Measurements from ENCODE around the gene TPD52L1. TPM values are rescaled to one million over a fixed set of nuclear protein-coding genes. Genes with fewer than 3 reads are reported as not detected.

TPD52L1 gene
- total and polyA plus RNA-seq, 2 experiments from 2014 or later = 22.8 to 24.0 TPM

- Histone ChIP-seq H3F3A (replicated peaks; ENCODE audit: low read depth) (no peaks in the 10 kb centered on the region), H3K36me3 (ENCODE audit: insufficient read depth) (no peaks in the 10 kb centered on the region), H3K4me2 (no peak overlapping the region), H3K9me2 (ENCODE audit: insufficient read depth) (peaks cover 14% of the 10 kb centered on the region), H3K27ac (ENCODE audit: low read depth) (no peak overlapping the region), H3K4me1 (ENCODE audit: insufficient read depth) (peaks cover 15% of the 10 kb centered on the region; the same call in 1 of the 2 replicates), H3K79me2 (replicated peaks; ENCODE audit: insufficient read depth) (peaks cover 10% of the 10 kb centered on the region), H3K4me3 (no peak overlapping the region), H2AFZ (no peak overlapping the region), H3K27me3 (ENCODE audit: insufficient read depth) (no peaks in the 10 kb centered on the region), H4K20me1 (replicated peaks; ENCODE audit: insufficient read depth) (no peaks in the 10 kb centered on the region)
- Mint-ChIP-seq H3K4me3 (no peak overlapping the region), H3K4me1 (peaks cover 6% of the 10 kb centered on the region), H3K9me3 (peaks cover 6% of the 10 kb centered on the region; the same call in 2 of the 3 replicates), H3K27me3 (ENCODE audit: insufficient read depth, low read depth, poor library complexity) (peaks cover 5% of the 10 kb centered on the region), H3K27ac (no peak overlapping the region), H3K36me3 (ENCODE audit: low read depth) (peaks cover 6% of the 10 kb centered on the region)
- ATAC-seq (no peak), DNase-seq (ENCODE audit: low spot score) (peak; percentile 10)
- TF ChIP-seq CREB1 (CRISPR knock-in tag; IDR thresholded peaks at IDR 0.05; ENCODE audit: low read depth) (no peak), NANOG (IDR thresholded peaks at IDR 0.05; ENCODE audit: borderline replicate concordance) (no peak), ZNF114 (CRISPR knock-in tag; IDR thresholded peaks at IDR 0.05) (no peak), JUNB (IDR thresholded peaks at IDR 0.05; ENCODE audit: unreplicated experiment) (no peak), POLR2AphosphoS5 (IDR thresholded peaks at IDR 0.05; ENCODE audit: low read depth) (no peak), CTCF (conservative IDR thresholded peaks at IDR 0.05; ENCODE audit: low read depth in 2 of 2) (no peak), EZH2phosphoT487 (IDR thresholded peaks at IDR 0.05; ENCODE audit: unreplicated experiment) (no peak)
Measured at GRCh38 chr6:125304970-125305660, 151.5 kb downstream of the TPD52L1 start.

GRCh38 chr6:125306756-125307149 lies 153.2 kb downstream of the TPD52L1 start:
- H3K9me2 ChIP-seq (ENCODE audit: insufficient read depth) = peaks cover 14% of the 10 kb centered on the region
- H3K36me3 ChIP-seq (ENCODE audit: insufficient read depth) = no peaks in the 10 kb centered on the region
- Mint-ChIP-seq H3K4me3 (no peak overlapping the region), H3K9me3 (peaks cover 6% of the 10 kb centered on the region; the same call in 2 of the 3 replicates), H3K27me3 (ENCODE audit: insufficient read depth, low read depth, poor library complexity) (peaks cover 5% of the 10 kb centered on the region), H3K27ac (no peak overlapping the region), H3K36me3 (ENCODE audit: low read depth) (no peaks in the 10 kb centered on the region), H3K4me1 (peaks cover 2% of the 10 kb centered on the region)
- H3K4me3 ChIP-seq = no peak overlapping the region
- H3K27me3 ChIP-seq (ENCODE audit: insufficient read depth) = no peaks in the 10 kb centered on the region
- no peak overlapping the region for H3K27ac ChIP-seq (ENCODE audit: low read depth)
- H4K20me1 ChIP-seq (replicated peaks; ENCODE audit: insufficient read depth) = no peaks in the 10 kb centered on the region
- H3K79me2 ChIP-seq (replicated peaks; ENCODE audit: insufficient read depth) = no peaks in the 10 kb centered on the region
- H2AFZ ChIP-seq = no peak overlapping the region
- TF ChIP-seq EZH2phosphoT487 (IDR thresholded peaks at IDR 0.05; ENCODE audit: unreplicated experiment) (no peak), JUNB (IDR thresholded peaks at IDR 0.05; ENCODE audit: unreplicated experiment) (no peak), ZNF114 (CRISPR knock-in tag; IDR thresholded peaks at IDR 0.05) (no peak), REST (IDR thresholded peaks at IDR 0.05; ENCODE audit: unreplicated experiment) (no peak)
- no peak overlapping the region for H3K4me2 ChIP-seq
- no peak for ATAC-seq
- DNase-seq (ENCODE audit: low spot score) = no peak
- H3F3A ChIP-seq (replicated peaks; ENCODE audit: low read depth) = no peaks in the 10 kb centered on the region
- 0 out of 2 replicates have a peak, but pooled peaks cover 5% of the 10 kb centered on the region for H3K4me1 ChIP-seq (ENCODE audit: insufficient read depth)

Data from GM23338 (cell line).